Melanocyte of skin (primary cell): ENCODE data around the gene ARFRP1. TPM values are rescaled to one million over a fixed set of nuclear protein-coding genes. Genes with fewer than 3 reads are reported as not detected.

Source experiments
- small RNA-seq, 2 donors: library from RNA; depleted of rRNA; stranded (forward); fragments of <200 nt; gene quantifications; one replicate each; pipeline ENCODE3, GENCODE V24; 2012
- total RNA-seq, 2 donors: library from RNA; depleted of rRNA; stranded (reverse); fragments of >200 nt; gene quantifications; 2 replicates each; pipeline ENCODE4 v1.2.3, GENCODE V29; 2012

Gene ARFRP1
- total RNA-seq: 10 to 100 TPM; 20.0 TPM

GRCh38 chr20:63707558-63708300 is at the start of gene ARFRP1, which contains the start of gene ZGPAT:
TSS of gene ARFRP1 (minus strand) at chr20:63707976. CDS start at chr20:63707091, 885 bp downstream.
TSS of gene ZGPAT (plus strand) at chr20:63708039. CDS start at chr20:63708581, 542 bp downstream.

GRCh38 chr20:63739130-63740069 is 31.6 kb upstream of the ARFRP1 start, which contains the start of gene SLC2A4RG:
TSS of gene SLC2A4RG (plus strand) at chr20:63739776. CDS start at chr20:63739913, 137 bp downstream.

GRCh38 chr20:63735859-63736718 is 28.3 kb upstream of the ARFRP1 start, which contains the start of gene LIME1:
TSS of gene LIME1 (plus strand) at chr20:63736664. CDS start at chr20:63737550, 886 bp downstream.

GRCh38 chr20:63696628-63697356 is 11.0 kb downstream of the ARFRP1 start, which contains the start of gene TNFRSF6B:
TSS of gene TNFRSF6B (plus strand) at chr20:63696652. CDS start at chr20:63696768, 116 bp downstream.

GRCh38 chr20:63657937-63658748 is 49.6 kb downstream of the ARFRP1 start, which contains the start of gene RTEL1:
TSS of gene RTEL1 (plus strand) at chr20:63658312. CDS start at chr20:63659403, 1,091 bp downstream.

GRCh38 chr20:63653041-63653973 is 54.5 kb downstream of the ARFRP1 start, which contains the start of gene STMN3:
TSS of gene STMN3 (minus strand) at chr20:63653424. CDS start at chr20:63653345, 79 bp downstream.

Small RNA genes lying within 50 kb of the gene (small RNA-seq; reads per million reads assigned to genes)
- gene LIME1 (0 reads per million in 2 donors), gene TNFRSF6B (0 reads per million in 2 donors)

Other genes starting within 250 kb of the ARFRP1 start
- gene KCNQ2, start 235.3 kb downstream of the ARFRP1 start, total RNA-seq: not detected
- gene EEF1A2, start 208.9 kb downstream of the ARFRP1 start, total RNA-seq: under 1 TPM in 1 of 2 donors, not detected in 1; 0.34 TPM
- gene PPDPF, start 187.2 kb downstream of the ARFRP1 start, total RNA-seq: 10 to 100 TPM; 50.6 to 81.6 TPM
- under 1 TPM; 0.33 to 0.34 TPM for gene PTK6, start 170.6 kb downstream of the ARFRP1 start, total RNA-seq
- gene SRMS, start 160.2 kb downstream of the ARFRP1 start, total RNA-seq: not detected
- under 1 TPM in 1 of 2 donors, not detected in 1; 0.33 TPM for gene FNDC11, start 153.8 kb downstream of the ARFRP1 start, total RNA-seq
- gene HELZ2, start 133.7 kb downstream of the ARFRP1 start, total RNA-seq: 100 to 1,000 TPM; 424 to 506 TPM
- 1 to 10 TPM; 5.3 to 6.9 TPM for gene GMEB2, start 80.9 kb downstream of the ARFRP1 start, total RNA-seq
- gene STMN3, start 54.6 kb downstream of the ARFRP1 start, total RNA-seq: 10 to 100 TPM in 1 of 2 donors, 1 to 10 TPM in 1; 8.6 to 19.0 TPM
- 10 to 100 TPM; 10.7 to 15.0 TPM for gene RTEL1, start 49.7 kb downstream of the ARFRP1 start, total RNA-seq
- under 1 TPM; 0.67 to 0.69 TPM for gene TNFRSF6B, start 11.3 kb downstream of the ARFRP1 start, total RNA-seq
- 10 to 100 TPM; 14.8 to 16.0 TPM for gene ZGPAT, start 63 bp upstream of the ARFRP1 start, total RNA-seq
- 1 to 10 TPM; 1.4 to 1.7 TPM for gene LIME1, start 28.7 kb upstream of the ARFRP1 start, total RNA-seq
- gene SLC2A4RG, start 31.8 kb upstream of the ARFRP1 start, total RNA-seq: 1 to 10 TPM; 5.9 to 7.7 TPM
- under 1 TPM; under 0.01 to 1.00 TPM for gene ZBTB46, start 123.3 kb upstream of the ARFRP1 start, total RNA-seq
- not detected for gene ABHD16B, start 153.5 kb upstream of the ARFRP1 start, total RNA-seq
- 10 to 100 TPM; 47.1 to 53.9 TPM for gene TPD52L2, start 157.3 kb upstream of the ARFRP1 start, total RNA-seq
- gene DNAJC5, start 187.2 kb upstream of the ARFRP1 start, total RNA-seq: 10 to 100 TPM; 34.4 to 39.6 TPM
- gene UCKL1, start 248.4 kb upstream of the ARFRP1 start, total RNA-seq: 10 to 100 TPM; 25.5 to 36.0 TPM